BE2C (cell line): ENCODE results near the gene GLOD5.

Experiments
- DNase-seq: peaks from one replicate; pipeline ENCODE4 v3.0.0-alpha.2; 2020
- H3K27me3 ChIP-seq: fragments of 250-450 bp; sonication (Bioruptor Pico); 2 replicates; pipeline ENCODE4 v1.5.1; 2020; ENCODE audit warnings: mild to moderate bottlenecking
- H3K36me3 ChIP-seq: fragments of 250-450 bp; sonication (Bioruptor Pico); 2 replicates; pipeline ENCODE4 v1.5.1; 2020; ENCODE audit warnings: mild to moderate bottlenecking
- H3K4me1 ChIP-seq: fragments of 250-450 bp; sonication (Bioruptor Pico); 2 replicates; pipeline ENCODE4 v1.5.1; 2020
- H3K4me3 ChIP-seq: 2 replicates; pipeline ENCODE4 v1.5.1; 2011; ENCODE audit warnings: low read depth, low read length
- H3K9me3 ChIP-seq: fragments of 250-450 bp; sonication (Bioruptor Pico); 2 replicates; pipeline ENCODE4 v1.5.1; 2020
- TF ChIP-seq, protein P1 (sequence below): IDR thresholded peaks from 2 replicates; pipeline ENCODE4 v1.5.1; 2012; ENCODE audit warnings: mild to moderate bottlenecking, low read depth, low read length

The GLOD5 gene

DNA sequence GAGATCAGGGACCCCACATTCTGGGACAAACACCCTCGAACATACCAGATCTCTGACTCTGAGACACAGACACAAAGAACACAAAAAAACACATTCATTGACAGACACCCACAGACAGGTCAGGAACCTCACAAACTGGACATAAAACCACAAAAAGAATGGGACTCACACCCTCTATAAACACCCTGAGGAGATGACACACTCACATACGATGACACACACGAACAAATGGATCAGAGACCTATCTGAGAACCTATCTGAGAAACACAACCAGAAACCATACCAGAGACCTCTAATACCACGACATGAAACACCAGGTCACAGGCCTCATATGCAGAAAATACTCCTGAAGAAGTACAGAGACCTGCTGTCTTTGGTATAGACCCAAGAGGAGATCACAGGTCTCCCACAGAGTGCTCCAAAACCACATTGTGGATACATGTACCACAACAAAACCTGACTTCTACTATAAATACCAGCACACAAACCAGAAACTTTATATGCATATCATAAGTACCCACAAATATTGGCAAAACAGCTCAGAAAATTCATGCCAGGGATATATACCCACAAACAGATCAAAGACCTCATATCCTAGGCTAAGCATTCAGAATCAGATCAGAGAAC, 45.6 kb upstream of the GLOD5 start:
- Histone ChIP-seq H3K9me3 (no peaks in the 10 kb centered on the region), H3K4me3 (no peak overlapping the region), H3K36me3 (no peaks in the 10 kb centered on the region), H3K27me3 (no peaks in the 10 kb centered on the region), H3K4me1 (no peaks in the 10 kb centered on the region)
- DNase-seq, result no peak
- TF ChIP-seq, protein P1, sequence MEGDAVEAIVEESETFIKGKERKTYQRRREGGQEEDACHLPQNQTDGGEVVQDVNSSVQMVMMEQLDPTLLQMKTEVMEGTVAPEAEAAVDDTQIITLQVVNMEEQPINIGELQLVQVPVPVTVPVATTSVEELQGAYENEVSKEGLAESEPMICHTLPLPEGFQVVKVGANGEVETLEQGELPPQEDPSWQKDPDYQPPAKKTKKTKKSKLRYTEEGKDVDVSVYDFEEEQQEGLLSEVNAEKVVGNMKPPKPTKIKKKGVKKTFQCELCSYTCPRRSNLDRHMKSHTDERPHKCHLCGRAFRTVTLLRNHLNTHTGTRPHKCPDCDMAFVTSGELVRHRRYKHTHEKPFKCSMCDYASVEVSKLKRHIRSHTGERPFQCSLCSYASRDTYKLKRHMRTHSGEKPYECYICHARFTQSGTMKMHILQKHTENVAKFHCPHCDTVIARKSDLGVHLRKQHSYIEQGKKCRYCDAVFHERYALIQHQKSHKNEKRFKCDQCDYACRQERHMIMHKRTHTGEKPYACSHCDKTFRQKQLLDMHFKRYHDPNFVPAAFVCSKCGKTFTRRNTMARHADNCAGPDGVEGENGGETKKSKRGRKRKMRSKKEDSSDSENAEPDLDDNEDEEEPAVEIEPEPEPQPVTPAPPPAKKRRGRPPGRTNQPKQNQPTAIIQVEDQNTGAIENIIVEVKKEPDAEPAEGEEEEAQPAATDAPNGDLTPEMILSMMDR, result no peak

DNA sequence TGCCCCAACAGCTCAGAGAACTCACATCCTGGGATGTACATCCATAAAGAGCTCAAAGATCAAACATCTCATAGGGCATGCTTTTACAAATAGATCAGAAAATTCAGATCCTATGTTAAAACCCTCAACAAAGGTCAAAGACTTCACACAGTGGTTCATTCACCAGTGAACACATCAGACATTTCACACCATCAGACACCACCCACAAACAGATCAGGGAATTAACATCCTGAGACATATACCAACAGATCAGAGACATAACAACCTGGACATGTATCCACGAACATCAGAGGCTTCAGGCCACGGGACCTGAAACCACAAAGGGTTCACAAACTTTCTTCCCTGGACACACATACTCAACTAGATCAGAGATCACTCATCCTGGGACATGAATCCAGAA, 41.6 kb upstream of the GLOD5 start:
- no peak for DNase-seq
- TF ChIP-seq, protein P1, result no peak

DNA sequence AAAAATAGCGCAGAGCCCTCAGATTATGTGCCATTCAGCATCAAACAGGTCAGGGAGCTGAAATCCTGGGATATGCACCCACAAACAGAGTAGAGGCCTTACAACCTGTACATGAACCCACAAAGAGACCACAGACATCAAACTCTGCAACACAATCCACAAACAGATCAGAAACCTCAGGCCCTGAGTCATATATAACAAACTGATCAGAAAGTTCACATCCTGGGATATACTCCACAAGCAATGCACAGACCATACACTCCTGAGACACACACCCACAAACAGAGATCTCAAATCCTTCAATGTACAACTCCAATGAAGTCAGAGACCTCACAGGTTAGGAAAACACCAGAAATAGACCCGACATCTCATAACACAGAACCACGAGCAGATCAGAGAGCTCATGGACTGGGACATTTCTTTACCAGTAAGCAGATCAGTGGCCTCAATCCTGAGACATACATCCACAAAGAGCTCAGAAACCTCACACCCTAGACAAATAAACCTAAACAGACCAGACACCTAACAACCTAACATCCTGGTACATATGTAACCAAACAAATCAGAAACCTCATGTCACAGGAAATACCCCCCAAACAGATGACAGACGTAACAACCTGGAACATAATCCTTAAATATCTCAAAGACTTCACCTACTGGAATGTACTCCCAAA, 40.8 kb upstream of the GLOD5 start:
- Histone ChIP-seq H3K4me1 (no peaks in the 10 kb centered on the region), H3K9me3 (no peaks in the 10 kb centered on the region), H3K36me3 (no peaks in the 10 kb centered on the region), H3K4me3 (no peak overlapping the region), H3K27me3 (no peaks in the 10 kb centered on the region)
- TF ChIP-seq, protein P1, result no peak
- DNase-seq, result no peak

More for the DNA sequence above, 41.6 kb upstream of the GLOD5 start:
- Histone ChIP-seq H3K4me3 (no peak overlapping the region), H3K27me3 (no peaks in the 10 kb centered on the region), H3K4me1 (no peaks in the 10 kb centered on the region), H3K9me3 (no peaks in the 10 kb centered on the region), H3K36me3 (no peaks in the 10 kb centered on the region)

DNA sequence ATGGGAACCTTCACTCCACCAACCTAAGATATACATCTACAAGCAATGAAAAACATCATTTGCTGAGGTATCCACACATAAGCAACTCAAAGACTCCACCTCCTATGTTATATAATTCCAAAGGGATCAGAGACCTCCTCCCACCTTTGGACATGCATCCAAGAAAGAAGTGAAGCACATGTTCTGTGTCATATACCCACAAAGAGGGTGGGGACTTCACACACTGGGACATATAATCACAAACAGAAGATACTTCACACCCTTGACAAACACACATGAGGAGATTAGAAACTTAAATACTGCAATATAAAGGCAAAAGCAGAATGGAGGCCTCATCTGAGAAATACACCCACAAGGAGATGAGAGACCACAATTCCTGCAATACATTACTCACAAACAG, 39.6 kb upstream of the GLOD5 start:
- Histone ChIP-seq H3K9me3 (no peaks in the 10 kb centered on the region), H3K4me3 (no peak overlapping the region), H3K4me1 (no peaks in the 10 kb centered on the region), H3K36me3 (no peaks in the 10 kb centered on the region), H3K27me3 (no peaks in the 10 kb centered on the region)
- DNase-seq, result no peak
- TF ChIP-seq, protein P1, result no peak

DNA sequence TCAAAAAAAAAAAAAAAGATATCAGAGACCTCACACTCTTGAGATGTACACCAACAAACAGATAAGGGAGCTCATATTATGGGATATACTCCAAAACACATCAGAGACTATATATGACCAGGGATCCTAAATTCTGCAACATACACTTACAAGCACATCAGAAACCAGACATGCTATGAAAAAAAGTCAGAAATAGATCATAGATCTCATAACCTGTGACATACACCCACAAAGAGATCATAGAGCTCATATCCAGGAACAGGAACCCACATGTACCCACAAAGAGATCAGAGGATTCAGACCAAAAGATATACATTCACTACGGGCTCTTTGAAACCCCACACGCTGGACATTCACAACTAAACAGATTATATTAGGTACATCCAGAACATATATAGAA, 35.0 kb upstream of the GLOD5 start:
- H3K4me3 ChIP-seq, result no peak overlapping the region
- H3K9me3 ChIP-seq, result no peaks in the 10 kb centered on the region
- no peak for DNase-seq
- TF ChIP-seq, protein P1, result no peak
- no peaks in the 10 kb centered on the region for H3K36me3 ChIP-seq
- H3K27me3 ChIP-seq, result no peaks in the 10 kb centered on the region
- H3K4me1 ChIP-seq, result no peaks in the 10 kb centered on the region

DNA sequence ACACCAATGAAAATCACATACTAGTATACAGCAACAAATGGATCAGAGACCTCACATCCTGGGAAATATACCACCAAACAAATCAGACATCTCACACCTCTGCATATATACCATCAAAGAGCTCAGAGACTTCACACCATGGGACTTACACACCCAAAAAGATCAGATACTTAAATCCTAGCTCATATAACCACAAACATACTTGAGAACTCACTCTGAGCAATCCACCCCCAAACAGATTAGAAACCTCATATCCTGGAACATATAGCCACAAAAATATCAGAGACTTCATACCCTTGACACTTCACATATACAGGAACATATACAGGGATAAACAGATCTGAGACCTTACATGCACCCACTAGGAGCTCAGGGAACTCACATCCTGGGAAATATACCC, 32.9 kb upstream of the GLOD5 start:
- Histone ChIP-seq H3K4me3 (no peak overlapping the region), H3K27me3 (no peaks in the 10 kb centered on the region), H3K4me1 (no peaks in the 10 kb centered on the region), H3K9me3 (no peaks in the 10 kb centered on the region), H3K36me3 (no peaks in the 10 kb centered on the region)
- DNase-seq, result no peak
- TF ChIP-seq, protein P1, result no peak
